IMR-90 (cell line): Measurements from ENCODE around the gene RPL4. TPM values are rescaled to one million over a fixed set of nuclear protein-coding genes. Genes with fewer than 3 reads are reported as not detected.
"Not testable (repeated sequence)": the region's sequence is repeated elsewhere in the genome, so short reads cannot be mapped to it uniquely, and the experiment has no call there.

Experiments used
- ATAC-seq: fragments of 200-7000 bp; cut with Tn5 transposase; 2 replicates; pipeline ENCODE4 v1.9.1; 2020; ENCODE audit warnings: low read depth, mild to moderate bottlenecking, moderate library complexity
- BruUV-seq: library from RNA; stranded (reverse); fragments of 400-500 nt; replicated peaks from 2 replicates; lab custom pipeline; 2021; lab: Mats Ljungman, UMichigan
- CTCF ChIA-PET: fragments of 300-600 bp; formaldehyde crosslinking; extraction: SDS; loops from one replicate; lab custom pipeline; 2021; ENCODE audit warnings: antibody characterized with exemption; lab: Yijun Ruan, JAX
- POLR2A ChIA-PET: fragments of 300-600 bp; sonication (Branson Sonifier 250); formaldehyde crosslinking; loops from one replicate; lab custom pipeline; 2022; ENCODE audit warnings: antibody characterized with exemption; ENCODE audit not compliant: unreplicated experiment; lab: Charles Lee
- DNase-seq: peaks from one replicate; pipeline ENCODE4 v3.0.0; 2013
- H2AFZ ChIP-seq: replicated peaks from 2 replicates; pipeline ENCODE3; 2013; ENCODE audit warnings: low read length, mild to moderate bottlenecking; ENCODE audit not compliant: poor library complexity
- H2AK5ac ChIP-seq: 2 replicates; pipeline ENCODE4 v1.6.1; 2013; ENCODE audit warnings: low read depth, low read length, inconsistent platforms
- H2AK9ac ChIP-seq: replicated peaks from 2 replicates; pipeline ENCODE3; 2013; ENCODE audit warnings: mild to moderate bottlenecking, low read depth, low read length, moderate library complexity; ENCODE audit not compliant: poor library complexity
- H2BK120ac ChIP-seq: 2 replicates; pipeline ENCODE4 v1.6.1; 2013; ENCODE audit warnings: low read depth, low read length, inconsistent platforms
- H2BK15ac ChIP-seq: 3 replicates; pipeline ENCODE4 v1.6.1; 2013; ENCODE audit warnings: low read depth, low read length, inconsistent platforms
- H2BK20ac ChIP-seq: 2 replicates; pipeline ENCODE4 v1.6.1; 2013; ENCODE audit warnings: low read depth, mild to moderate bottlenecking, inconsistent platforms, low read length, moderate library complexity
- H2BK5ac ChIP-seq: 2 replicates; pipeline ENCODE4 v1.6.1; 2013; ENCODE audit warnings: mild to moderate bottlenecking, low read depth, low read length, inconsistent platforms; ENCODE audit not compliant: poor library complexity, severe bottlenecking
- H3K14ac ChIP-seq: replicated peaks from 2 replicates; pipeline ENCODE4 v1.6.1; 2013; ENCODE audit warnings: low read depth, low read length, inconsistent platforms
- H3K18ac ChIP-seq: 2 replicates; pipeline ENCODE4 v1.6.1; 2013; ENCODE audit warnings: low read depth, low read length, control low read depth
- H3K23ac ChIP-seq: 2 replicates; pipeline ENCODE4 v1.6.1; 2013; ENCODE audit warnings: low read depth, low read length, inconsistent platforms
- H3K27ac ChIP-seq: 2 replicates; pipeline ENCODE4 v1.5.1; 2013; ENCODE audit warnings: mild to moderate bottlenecking, control low read depth, low read length; ENCODE audit not compliant: insufficient read depth
- H3K27me3 ChIP-seq: 2 replicates; pipeline ENCODE4 v1.6.1; 2013; ENCODE audit warnings: low read length; ENCODE audit not compliant: control insufficient read depth, insufficient read depth
- H3K36me3 ChIP-seq: 2 replicates; pipeline ENCODE4 v1.6.1; 2013; ENCODE audit warnings: low read length, mixed read lengths; ENCODE audit not compliant: control insufficient read depth, insufficient read depth
- H3K4ac ChIP-seq: 2 replicates; pipeline ENCODE4 v1.6.1; 2013; ENCODE audit warnings: low read depth, low read length, inconsistent platforms
- H3K4me1 ChIP-seq: 2 replicates; pipeline ENCODE4 v1.6.1; 2013; ENCODE audit warnings: low read length, mixed read lengths; ENCODE audit not compliant: control insufficient read depth, insufficient read depth
- H3K4me2 ChIP-seq: 2 replicates; pipeline ENCODE4 v1.6.1; 2013; ENCODE audit warnings: low read depth, mild to moderate bottlenecking, control low read depth, low read length, moderate library complexity
- H3K4me3 ChIP-seq: 2 replicates; pipeline ENCODE4 v1.5.1; 2013; ENCODE audit warnings: low read depth, mild to moderate bottlenecking, control low read depth, low read length, moderate library complexity; ENCODE audit not compliant: insufficient read depth
- H3K56ac ChIP-seq: 2 replicates; pipeline ENCODE4 v1.6.1; 2013; ENCODE audit warnings: low read length, inconsistent platforms; ENCODE audit not compliant: insufficient read depth; ENCODE audit errors: extremely low read depth
- H3K79me1 ChIP-seq, 2 experiments: 2 replicates each; pipeline ENCODE4 v1.6.1; 2013; ENCODE audit warnings: low read length in 2 of 2, inconsistent platforms in 1 of 2, low read depth in 1 of 2
- H3K9ac ChIP-seq: 2 replicates; pipeline ENCODE4 v1.6.1; 2013; ENCODE audit warnings: low read depth, low read length, control low read depth
- H3K9me1 ChIP-seq: 2 replicates; pipeline ENCODE4 v1.6.1; 2013; ENCODE audit warnings: low read length, inconsistent platforms; ENCODE audit not compliant: insufficient read depth
- H3K9me3 ChIP-seq: 2 replicates; pipeline ENCODE4 v1.6.1; 2013; ENCODE audit warnings: low read length; ENCODE audit not compliant: control insufficient read depth, insufficient read depth
- H4K20me1 ChIP-seq: 2 replicates; pipeline ENCODE4 v1.6.1; 2013; ENCODE audit warnings: low read length, inconsistent platforms; ENCODE audit not compliant: insufficient read depth
- H4K5ac ChIP-seq: 2 replicates; pipeline ENCODE4 v1.6.1; 2013; ENCODE audit warnings: mild to moderate bottlenecking, low read depth, low read length, control low read depth
- H4K8ac ChIP-seq, 2 experiments: 2 replicates each; pipeline ENCODE4 v1.6.1; 2013; ENCODE audit warnings: low read depth in 2 of 2, low read length in 2 of 2, control low read depth in 1 of 2, inconsistent platforms in 1 of 2
- H4K91ac ChIP-seq: 2 replicates; pipeline ENCODE4 v1.6.1; 2013; ENCODE audit warnings: low read depth, low read length, inconsistent platforms; ENCODE audit not compliant: insufficient read depth
- CEBPB ChIP-seq: IDR thresholded peaks from 2 replicates; pipeline ENCODE4 v1.6.1; 2012; ENCODE audit warnings: low read depth, low read length, improper control_type of control experiment
- MAZ ChIP-seq: IDR thresholded peaks from 2 replicates; pipeline ENCODE4 v1.6.1; 2012; ENCODE audit warnings: low read depth, mild to moderate bottlenecking, low read length, improper control_type of control experiment, moderate library complexity, borderline replicate concordance
- MXI1 ChIP-seq: IDR thresholded peaks from 2 replicates; pipeline ENCODE4 v1.6.1; 2012; ENCODE audit warnings: low read depth, mild to moderate bottlenecking, low read length, moderate library complexity, borderline replicate concordance
- NFE2L2 ChIP-seq: fragments of 150-350 bp; IDR thresholded peaks from 2 replicates; pipeline ENCODE4 v1.6.1; 2016; ENCODE audit warnings: low read depth, mild to moderate bottlenecking, low read length
- RCOR1 ChIP-seq: IDR thresholded peaks from 2 replicates; pipeline ENCODE4 v1.6.1; 2012; ENCODE audit warnings: mild to moderate bottlenecking, low read length, improper control_type of control experiment; ENCODE audit not compliant: insufficient replicate concordance
- RFX5 ChIP-seq: IDR thresholded peaks from 2 replicates; pipeline ENCODE4 v1.8.0; 2012; ENCODE audit warnings: low read depth, mild to moderate bottlenecking, low read length, moderate library complexity
- WGBS, 2 experiments: methylation state at CpG; one replicate each; pipeline versions ENCODE4 v1.1.5 to v1.1.7; 2013; ENCODE audit warnings: missing lambda C conversion rate in 2 of 2; ENCODE audit not compliant: insufficient read length in 1 of 2; ENCODE audit errors: extremely low coverage in 2 of 2; 5-methylcytosine and 5-hydroxymethylcytosine counted together
- dilution Hi-C: fragments of 300-500 bp; cut with HindIII; formaldehyde crosslinking; loops from one replicate; pipeline ENCODE4 v1.14.3; 2018; ENCODE audit warnings: low sequenced_read_pairs; ENCODE audit not compliant: unreplicated experiment
- in situ Hi-C: fragments of 300-500 bp; cut with MboI; formaldehyde crosslinking; loops from 3 replicates; pipeline ENCODE4 v1.14.3; 2019; ENCODE audit warnings: low sequenced_read_pairs, inconsistent platforms, mixed read lengths
- intact Hi-C: fragments of 100-400 bp; cut with micrococcal nuclease; formaldehyde crosslinking; loops from 2 replicates; pipeline ENCODE4 v1.10.0; 2022
- polyA plus RNA-seq, 3 experiments: library from polyadenylated mRNA; depleted of rRNA; stranded (reverse); fragments of >200 nt; gene quantifications; 2 replicates each; pipeline ENCODE4 v1.2.3, GENCODE V29; 2012; ENCODE audit warnings: low replicate concordance in 1 of 3
- total RNA-seq: library from RNA; depleted of rRNA; stranded (reverse); fragments of >200 nt; gene quantifications from 2 replicates; pipeline ENCODE4 v1.2.3, GENCODE V29; 2012
- TF ChIP-seq, protein P1 (sequence below): conservative IDR thresholded peaks from 2 replicates; pipeline ENCODE4 v1.5.1; 2012; ENCODE audit warnings: mild to moderate bottlenecking, low read depth, low read length, improper control_type of control experiment

Gene RPL4
- total and polyA plus RNA-seq, 2 of the 4 experiments (the other 2 are of a cell fraction), result 4,083 to 13,244 TPM

DNA sequence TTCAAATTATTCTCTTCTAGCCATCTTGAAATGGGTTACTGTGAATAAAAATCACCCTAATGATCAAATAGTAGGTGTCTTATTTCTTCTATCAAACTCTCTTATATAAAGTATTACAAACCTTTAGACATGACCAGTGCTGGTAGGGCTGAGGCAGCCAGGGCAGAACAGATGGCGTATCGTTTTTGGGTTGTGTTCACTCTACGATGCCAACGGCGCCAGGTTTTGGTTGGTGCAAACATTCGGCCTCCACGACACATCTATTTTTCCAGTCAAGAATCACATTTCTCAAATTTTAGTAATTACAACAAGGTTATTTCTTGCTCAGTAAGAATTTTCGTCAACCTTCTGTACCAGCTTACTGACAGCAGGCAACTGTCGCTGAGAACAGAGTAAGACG lies 2.2 kb downstream of the RPL4 start:
- H2AK9ac ChIP-seq, result no peak overlapping the region
- H3K4me2 ChIP-seq, result no peak overlapping the region; the same call in 1 of the 2 replicates
- H2BK120ac ChIP-seq, result no peak overlapping the region
- TF ChIP-seq MAZ (no peak), RFX5 (no peak), NFE2L2 (no peak), RCOR1 (no peak), MXI1 (no peak), CEBPB (no peak)
- TF ChIP-seq, protein P1, sequence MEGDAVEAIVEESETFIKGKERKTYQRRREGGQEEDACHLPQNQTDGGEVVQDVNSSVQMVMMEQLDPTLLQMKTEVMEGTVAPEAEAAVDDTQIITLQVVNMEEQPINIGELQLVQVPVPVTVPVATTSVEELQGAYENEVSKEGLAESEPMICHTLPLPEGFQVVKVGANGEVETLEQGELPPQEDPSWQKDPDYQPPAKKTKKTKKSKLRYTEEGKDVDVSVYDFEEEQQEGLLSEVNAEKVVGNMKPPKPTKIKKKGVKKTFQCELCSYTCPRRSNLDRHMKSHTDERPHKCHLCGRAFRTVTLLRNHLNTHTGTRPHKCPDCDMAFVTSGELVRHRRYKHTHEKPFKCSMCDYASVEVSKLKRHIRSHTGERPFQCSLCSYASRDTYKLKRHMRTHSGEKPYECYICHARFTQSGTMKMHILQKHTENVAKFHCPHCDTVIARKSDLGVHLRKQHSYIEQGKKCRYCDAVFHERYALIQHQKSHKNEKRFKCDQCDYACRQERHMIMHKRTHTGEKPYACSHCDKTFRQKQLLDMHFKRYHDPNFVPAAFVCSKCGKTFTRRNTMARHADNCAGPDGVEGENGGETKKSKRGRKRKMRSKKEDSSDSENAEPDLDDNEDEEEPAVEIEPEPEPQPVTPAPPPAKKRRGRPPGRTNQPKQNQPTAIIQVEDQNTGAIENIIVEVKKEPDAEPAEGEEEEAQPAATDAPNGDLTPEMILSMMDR, result no peak
- H3K4me1 ChIP-seq, result peaks cover 1% of the 10 kb centered on the region; the same call in 1 of the 2 replicates
- dilution Hi-C loops (no loop called here), intact Hi-C loops (loop anchor here (5.0 to 10.0 kb wide), 2 partner anchors 202 to 545 kb away; partner anchors contain the start of gene SMAD6), in situ Hi-C loops (no loop called here)
- no peak overlapping the region for H3K4me3 ChIP-seq
- no peak overlapping the region for H2AFZ ChIP-seq
- ATAC-seq, result no peak
- H4K91ac ChIP-seq, result no peak overlapping the region
- no peak overlapping the region for H2BK5ac ChIP-seq
- no peak overlapping the region for H3K56ac ChIP-seq
- no peaks in the 10 kb centered on the region for H3K9me3 ChIP-seq
- no CpG with 5 or more reads among the region's 10 CpGs for WGBS, 2 experiments
- H2AK5ac ChIP-seq, result no peak overlapping the region
- no peak overlapping the region for H3K4ac ChIP-seq
- H3K9ac ChIP-seq, result no peak overlapping the region; the same call in 1 of the 2 replicates
- ChIA-PET POLR2A (no interaction called here), CTCF (no interaction called here)
- H3K23ac ChIP-seq, result no peak overlapping the region
- H2BK20ac ChIP-seq, result no peak overlapping the region
- no TSS peak for BruUV-seq
- H4K20me1 ChIP-seq, result peaks cover 61% of the 10 kb centered on the region
- no peak overlapping the region for H2BK15ac ChIP-seq
- H3K27ac ChIP-seq, result no peak overlapping the region
- H3K9me1 ChIP-seq, result no peaks in the 10 kb centered on the region
- no peak overlapping the region for H3K14ac ChIP-seq
- H3K18ac ChIP-seq, result no peak overlapping the region
- H4K8ac ChIP-seq, result no peak overlapping the region
- H3K79me1 ChIP-seq, result peaks cover 10 to 27% of the 10 kb centered on the region in 2 experiments
- no peak overlapping the region for H4K5ac ChIP-seq
- peaks cover 34% of the 10 kb centered on the region for H3K36me3 ChIP-seq
- H3K27me3 ChIP-seq, result no peaks in the 10 kb centered on the region
- no peak for DNase-seq

GRCh38 chr15:66500346-66500745 lies 4.3 kb downstream of the RPL4 start:
- DNase-seq, H2BK20ac ChIP-seq, H4K5ac ChIP-seq, H2BK5ac ChIP-seq, H3K23ac ChIP-seq, H3K4me1 ChIP-seq, H3K4me3 ChIP-seq, H3K27ac ChIP-seq, H2AK5ac ChIP-seq, CTCF ChIA-PET, POLR2A ChIA-PET, in situ Hi-C loops, H3K4ac ChIP-seq, H3K14ac ChIP-seq, H4K8ac ChIP-seq, H2BK15ac ChIP-seq, BruUV-seq, H4K91ac ChIP-seq, H3K56ac ChIP-seq, H2AFZ ChIP-seq, H2AK9ac ChIP-seq, H2BK120ac ChIP-seq, H3K9me1 ChIP-seq, ATAC-seq, H3K9me3 ChIP-seq, dilution Hi-C loops, H3K4me2 ChIP-seq, H3K27me3 ChIP-seq, H3K18ac ChIP-seq, H3K9ac ChIP-seq: not testable (repeated sequence)
- no CpG with 5 or more reads among the region's 7 CpGs for WGBS, 2 experiments
- intact Hi-C loops, result loop anchor here (5.0 to 10.0 kb wide), 2 partner anchors 204 to 547 kb away; partner anchors contain the start of gene SMAD6
- Histone ChIP-seq H3K79me1 (peaks cover 14 to 24% of the 10 kb centered on the region in 2 experiments), H4K20me1 (peaks cover 61% of the 10 kb centered on the region), H3K36me3 (peaks cover 35% of the 10 kb centered on the region)
